ENCODE data around the gene TP53AIP1. TPM values are rescaled to one million over a fixed set of nuclear protein-coding genes. Genes with fewer than 3 reads are reported as not detected.

Gene TP53AIP1
- total and polyA plus RNA-seq, 2 of the 8 experiments (the other 6 are each of a cell fraction or from before 2014, with no cell fraction given) = 0.03 TPM; not detected in 1

GRCh38 chr11:128957202-128957482, 14.5 kb upstream of the TP53AIP1 start:
- H3K36me3 ChIP-seq (ENCODE audit: control insufficient read depth in 2 of 4, insufficient read depth in 4 of 4, low read length in 3 of 4) = no peaks in the 10 kb centered on the region
- ChIA-PET CTCF (ENCODE audit: partially characterized antibody) (interaction anchor here (0.6 to 20.6 kb wide), 38 partner anchors 9 to 827 kb away, joined by 3 to 473 read pairs (median 4); partner anchors contain the start of genes KCNJ5 and TP53AIP1), POLR2A (ENCODE audit: partially characterized antibody) (no interaction called here)
- H2BK5ac ChIP-seq (ENCODE audit: low read depth, low read length) = no peak overlapping the region
- no peaks in the 10 kb centered on the region for H3K4me1 ChIP-seq (replicated peaks in 1 of 4; ENCODE audit: control insufficient read depth in 3 of 4, insufficient read depth in 4 of 4, low read length in 3 of 4)
- H2BK15ac ChIP-seq (ENCODE audit: low read length) = no peak overlapping the region
- H4K91ac ChIP-seq (replicated peaks; ENCODE audit: insufficient read length, low read length) = no peak overlapping the region
- H3K4ac ChIP-seq (replicated peaks; ENCODE audit: insufficient read length, low read depth, low read length) = no peak overlapping the region
- H3K14ac ChIP-seq (ENCODE audit: insufficient read length) = no peak overlapping the region
- no peak overlapping the region for H3K18ac ChIP-seq (ENCODE audit: extremely low read depth, low read length)
- H3K27me3 ChIP-seq (replicated peaks in 1 of 4; ENCODE audit: control insufficient read depth in 3 of 4, extremely low read depth in 1 of 4, insufficient read depth in 3 of 4, low read length in 3 of 4) = peaks cover 0 to 2% (median 0%) of the 10 kb centered on the region in 4 experiments; a peak in 2 of 7 replicates
- no peaks in the 10 kb centered on the region for H3K9me3 ChIP-seq (ENCODE audit: insufficient read depth in 2 of 2, low read depth in 1 of 2, low read length in 1 of 2)
- no peak overlapping the region for H2AFZ ChIP-seq (ENCODE audit: low read length)
- H3K56ac ChIP-seq (replicated peaks; ENCODE audit: insufficient read length, low read depth, low read length) = no peak overlapping the region
- no peak for FAIRE-seq
- H3K79me1 ChIP-seq (ENCODE audit: low read depth, low read length) = no peaks in the 10 kb centered on the region
- no peak overlapping the region for H4K8ac ChIP-seq (ENCODE audit: extremely low read depth, insufficient read depth, low read length)
- no peak overlapping the region for H3K4me3 ChIP-seq (ENCODE audit: extremely low read depth in 1 of 4, insufficient read depth in 2 of 4, low read depth in 3 of 4, low read length in 4 of 4)
- H3K23ac ChIP-seq (ENCODE audit: insufficient read length) = no peak overlapping the region
- peak overlapping the region; percentile 41; the same call in 1 of the 2 replicates for H2BK12ac ChIP-seq (ENCODE audit: low read depth, low read length)
- H3K23me2 ChIP-seq (ENCODE audit: low read depth, low read length) = no peaks in the 10 kb centered on the region
- H4K20me1 ChIP-seq (replicated peaks in 1 of 2; ENCODE audit: control insufficient read depth in 1 of 2, insufficient read depth in 2 of 2, low read length in 2 of 2) = peaks cover 0 to 2% of the 10 kb centered on the region in 2 experiments
- 89% methylated on average over 8 of the region's 8 CpGs; no CpG with 5 or more reads in 1 of the 2 experiments for WGBS, 2 experiments (ENCODE audit: extremely low coverage in 1 of 2, insufficient coverage in 1 of 2, insufficient read length in 1 of 2, insufficient replicate concordance in 2 of 2, low coverage in 1 of 2, low lambda C conversion rate in 2 of 2, missing lambda C conversion rate in 1 of 2)
- no peak overlapping the region for H4K5ac ChIP-seq (ENCODE audit: insufficient read length, low read depth, low read length)
- H3K79me2 ChIP-seq (ENCODE audit: control insufficient read depth in 1 of 2, insufficient read depth in 2 of 2, low read length in 2 of 2) = no peaks in the 10 kb centered on the region; a peak in 1 of 4 replicates
- TF ChIP-seq CTBP2 (IDR thresholded peaks at IDR 0.05; ENCODE audit: borderline replicate concordance, insufficient read depth, insufficient read length, low read length) (no peak), POLR2A (IDR thresholded peaks at IDR 0.05; ENCODE audit: control extremely low read depth in 1 of 2, low read depth in 2 of 2, low read length in 2 of 2) (no peak), YY1 (IDR thresholded peaks at IDR 0.05; ENCODE audit: low read depth, low read length) (no peak), CHD1 (IDR thresholded peaks at IDR 0.05; ENCODE audit: low read depth, low read length) (no peak), SP2 (IDR thresholded peaks at IDR 0.05; ENCODE audit: low read length) (no peak), SP4 (IDR thresholded peaks at IDR 0.05; ENCODE audit: low read length) (no peak), TAF1 (IDR thresholded peaks at IDR 0.05; ENCODE audit: low read depth, low read length) (no peak)
- H2BK120ac ChIP-seq (replicated peaks; ENCODE audit: low read depth, low read length) = no peak overlapping the region
- H2BK20ac ChIP-seq (ENCODE audit: low read length) = no peak overlapping the region
- DNase-seq (ENCODE audit: low read depth in 1 of 2, low spot score in 2 of 2) = no peak
- H3K4me2 ChIP-seq (ENCODE audit: insufficient read depth in 1 of 2, low read depth in 2 of 2, low read length in 2 of 2) = no peak overlapping the region
- H2AK5ac ChIP-seq (ENCODE audit: low read depth, low read length) = no peak overlapping the region
- H3K9ac ChIP-seq (replicated peaks in 1 of 4; ENCODE audit: extremely low read depth in 1 of 4, low read depth in 3 of 4, low read length in 3 of 4) = no peak overlapping the region
- H3K27ac ChIP-seq (ENCODE audit: low read depth, low read length) = no peak overlapping the region

Data from H1 (cell line).